ENCODE measurements around the gene RBM17. TPM values are rescaled to one million over a fixed set of nuclear protein-coding genes. Genes with fewer than 3 reads are reported as not detected.

Gene RBM17
- total RNA-seq, 1 experiment from 2014 or later: 65.4 TPM

GRCh38 chr10:6053303-6053702 lies 35.5 kb upstream of the RBM17 start:
- DNase-seq (ENCODE audit: low read depth, low spot score) (no peak), ATAC-seq (no peak)
- TF ChIP-seq CTCF (IDR thresholded peaks at IDR 0.05) (no peak), POLR2AphosphoS5 (IDR thresholded peaks at IDR 0.05; ENCODE audit: low read depth, low read length) (no peak), SIN3A (IDR thresholded peaks at IDR 0.05; ENCODE audit: borderline replicate concordance, insufficient read depth, low read depth, low read length) (no peak), REST (IDR thresholded peaks at IDR 0.05; ENCODE audit: insufficient read depth in 1 of 2, low read depth in 2 of 2, low read length in 1 of 2) (no peak), TCF7L2 (IDR thresholded peaks at IDR 0.05; ENCODE audit: low read depth, low read length) (no peak)
- intact Hi-C loops (cut with micrococcal nuclease; ENCODE audit: unreplicated experiment): loop anchor here (10.0 kb wide), 1 partner anchor 109 kb away; no protein-coding TSS in a partner anchor
- CTCF ChIA-PET: no interaction called here
- H3K27ac ChIP-seq (ENCODE audit: low read length): no peak overlapping the region
- no peak overlapping the region for H3K4me3 ChIP-seq (ENCODE audit: low read depth in 2 of 2, low read length in 2 of 2)
- in situ Hi-C loops (cut with HindIII; ENCODE audit: low pct_unique_long_range_greater_than_20kb, low sequenced_read_pairs): no loop called here
- POLR2A ChIA-PET: no interaction called here
- no peaks in the 10 kb centered on the region for H3K9me3 ChIP-seq (ENCODE audit: control insufficient read depth, insufficient read depth, low read depth, low read length)
- no peaks in the 10 kb centered on the region for H3K27me3 ChIP-seq (ENCODE audit: control insufficient read depth, insufficient read depth, low read length)
- peaks cover 3% of the 10 kb centered on the region; the same call in 1 of the 2 replicates for H3K4me1 ChIP-seq (ENCODE audit: control insufficient read depth, insufficient read depth, low read length)
- no TSS peak for BruUV-seq (replicated peaks)
- no peaks in the 10 kb centered on the region for H3K36me3 ChIP-seq (ENCODE audit: control insufficient read depth, insufficient read depth, low read length)

GRCh38 chr10:6053816-6054631 lies 34.8 kb upstream of the RBM17 start:
- BruUV-seq (replicated peaks): no TSS peak
- no peaks in the 10 kb centered on the region for H3K9me3 ChIP-seq (ENCODE audit: control insufficient read depth, insufficient read depth, low read depth, low read length)
- ChIA-PET POLR2A (no interaction called here), CTCF (no interaction called here)
- in situ Hi-C loops (cut with HindIII; ENCODE audit: low pct_unique_long_range_greater_than_20kb, low sequenced_read_pairs) (no loop called here), intact Hi-C loops (cut with micrococcal nuclease; ENCODE audit: unreplicated experiment) (loop anchor here (10.0 kb wide), 1 partner anchor 109 kb away; no protein-coding TSS in a partner anchor)
- H3K4me3 ChIP-seq (ENCODE audit: low read depth in 2 of 2, low read length in 2 of 2): no peak overlapping the region
- peaks cover 3% of the 10 kb centered on the region; the same call in 1 of the 2 replicates for H3K4me1 ChIP-seq (ENCODE audit: control insufficient read depth, insufficient read depth, low read length)
- TF ChIP-seq REST (IDR thresholded peaks at IDR 0.05; ENCODE audit: insufficient read depth in 1 of 2, low read depth in 2 of 2, low read length in 1 of 2) (no peak), POLR2AphosphoS5 (IDR thresholded peaks at IDR 0.05; ENCODE audit: low read depth, low read length) (no peak), SIN3A (IDR thresholded peaks at IDR 0.05; ENCODE audit: borderline replicate concordance, insufficient read depth, low read depth, low read length) (no peak), CTCF (IDR thresholded peaks at IDR 0.05) (no peak), TCF7L2 (IDR thresholded peaks at IDR 0.05; ENCODE audit: low read depth, low read length) (no peak)
- H3K27ac ChIP-seq (ENCODE audit: low read length): no peak overlapping the region
- no peaks in the 10 kb centered on the region for H3K27me3 ChIP-seq (ENCODE audit: control insufficient read depth, insufficient read depth, low read length)
- H3K36me3 ChIP-seq (ENCODE audit: control insufficient read depth, insufficient read depth, low read length): no peaks in the 10 kb centered on the region
- no peak for ATAC-seq
- no peak for DNase-seq (ENCODE audit: low read depth, low spot score)

All from Panc1 (cell line).